ENCODE results near the gene FHIT.

- TF ChIP-seq POLR2AphosphoS5 (IDR thresholded peaks at IDR 0.05; ENCODE audit: low read depth, low read length) (no peak), REST (IDR thresholded peaks at IDR 0.05; ENCODE audit: insufficient read depth in 1 of 2, low read depth in 2 of 2, low read length in 2 of 2) (no peak), TAF1 (IDR thresholded peaks at IDR 0.05; ENCODE audit: borderline replicate concordance, insufficient read depth, low read length) (no peak), SIN3A (IDR thresholded peaks at IDR 0.05; ENCODE audit: borderline replicate concordance, insufficient read depth, low read length) (no peak), FOXP2 (optimal IDR thresholded peaks at IDR 0.05; ENCODE audit: borderline replicate concordance, extremely low read depth, extremely low read length, insufficient read depth) (no peak)
These were observed 895.4 kb downstream of the FHIT start for GRCh38 chr3:60355825-60356224.
